NT2/D1 (cell line): Measurements from ENCODE around the gene OBI1.

Experiments
- SUZ12 ChIP-seq: IDR thresholded peaks from 2 replicates; pipeline ENCODE4 v1.6.1; 2011; ENCODE audit not compliant: insufficient read length, insufficient read depth; ENCODE audit errors: extremely low read depth
- YY1 ChIP-seq: IDR thresholded peaks from 2 replicates; pipeline ENCODE4 v1.6.1; 2011; ENCODE audit not compliant: insufficient read length, insufficient read depth
- ZNF274 ChIP-seq: IDR thresholded peaks from 2 replicates; pipeline ENCODE4 v1.6.1; 2011; ENCODE audit warnings: mild to moderate bottlenecking, low read depth, low read length

GRCh38 chr13:78675112-78675511, 16.2 kb upstream of the OBI1 start:
- no peak for TF ChIP-seq SUZ12
- no peak for TF ChIP-seq YY1
- TF ChIP-seq ZNF274 = no peak
